C1 segment of cervical spinal cord (tissue), 14 donors: ENCODE measurements around the gene ARID4B.

Source experiments
- DNase-seq, 14 donors: peaks; one replicate each; lab custom pipeline; 2025; lab: John Stamatoyannopoulos, UW

Gene ARID4B

DNA sequence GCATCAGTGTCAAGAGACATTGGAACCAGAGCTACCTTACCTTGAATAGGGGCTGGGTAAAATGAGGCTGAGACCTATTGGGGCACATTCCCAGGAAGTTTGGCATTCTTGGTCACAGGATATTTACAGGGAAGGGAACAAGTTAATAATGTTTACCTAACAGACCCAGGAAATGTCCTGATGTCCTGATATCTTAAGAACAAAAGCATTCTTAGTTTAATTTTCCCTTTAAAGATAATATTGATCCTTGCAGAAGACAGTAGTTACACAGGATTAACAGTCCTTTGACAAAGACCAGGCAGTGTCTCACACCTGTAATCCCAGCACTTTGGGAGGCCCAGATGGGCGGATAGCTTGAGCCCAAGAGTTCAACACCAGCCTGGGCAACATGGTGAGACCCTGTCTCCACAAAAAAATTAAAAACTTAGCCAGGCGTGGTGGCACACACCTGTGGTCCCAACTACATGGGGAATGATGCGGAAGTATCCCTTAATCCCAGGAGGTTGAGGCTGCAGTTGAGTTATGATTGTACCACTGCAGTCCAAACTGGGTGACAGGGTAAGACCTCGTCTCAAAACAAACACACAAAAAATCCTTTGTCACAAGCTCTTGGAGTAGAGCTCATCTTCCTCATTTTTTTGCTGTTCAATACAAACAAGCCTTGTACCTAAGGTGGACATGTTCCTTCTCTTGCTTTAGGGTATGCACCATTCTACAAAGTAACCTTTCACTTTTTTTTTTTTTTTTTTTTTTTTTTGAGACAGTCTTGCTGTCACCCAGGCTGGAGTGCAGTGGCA lies 198.0 kb downstream of the ARID4B start:
- DNase-seq: no peak

DNA sequence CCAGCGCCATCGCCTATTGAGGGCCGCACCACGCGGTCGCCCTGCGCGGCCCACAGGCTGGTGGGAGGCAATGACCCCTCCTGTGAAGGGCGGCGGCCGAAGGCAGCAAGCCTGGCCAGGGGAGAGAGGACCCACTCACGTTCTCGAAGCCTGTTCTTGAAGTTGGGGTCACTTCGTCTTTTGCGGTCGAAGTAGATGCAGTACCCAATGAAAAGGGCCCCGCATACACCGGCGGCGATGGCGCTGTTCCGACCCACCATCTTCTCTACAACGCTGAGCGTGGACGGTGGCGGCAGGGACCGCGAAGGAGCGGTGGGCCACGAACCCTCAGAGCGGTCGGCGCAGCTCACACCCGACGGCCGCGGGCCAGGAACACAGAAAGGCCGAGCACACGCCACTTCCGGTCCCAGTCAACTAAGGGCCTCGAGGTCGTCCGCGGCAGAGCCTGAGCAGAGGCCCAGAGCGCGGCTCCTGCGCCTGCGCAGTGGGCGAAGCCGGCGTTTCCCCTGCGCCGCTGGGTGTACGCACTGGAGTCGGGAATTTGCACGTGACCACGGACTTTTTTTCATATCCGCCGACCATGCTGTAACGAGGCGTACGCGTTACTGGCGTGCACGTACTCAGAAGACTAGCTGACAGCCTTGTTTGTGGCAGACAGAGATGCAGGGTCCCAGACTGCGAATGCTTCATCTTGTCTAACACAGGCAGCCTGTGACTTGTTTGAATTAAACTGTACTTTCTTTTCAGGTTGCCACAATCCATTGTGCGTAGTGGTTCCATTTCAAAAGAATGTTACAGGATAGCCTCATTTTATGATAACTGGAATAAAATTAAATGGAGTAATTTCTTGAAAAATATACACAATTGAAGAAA lies 199.3 kb downstream of the ARID4B start, which contains the start of gene TOMM20:
Gene TOMM20, minus strand, starts transcription at position 382 of the 873 bp plus-strand sequence. Its CDS starts 122 bp downstream, at position 260.
- DNase-seq: peak; percentile 56 to 96 (median 92)

DNA sequence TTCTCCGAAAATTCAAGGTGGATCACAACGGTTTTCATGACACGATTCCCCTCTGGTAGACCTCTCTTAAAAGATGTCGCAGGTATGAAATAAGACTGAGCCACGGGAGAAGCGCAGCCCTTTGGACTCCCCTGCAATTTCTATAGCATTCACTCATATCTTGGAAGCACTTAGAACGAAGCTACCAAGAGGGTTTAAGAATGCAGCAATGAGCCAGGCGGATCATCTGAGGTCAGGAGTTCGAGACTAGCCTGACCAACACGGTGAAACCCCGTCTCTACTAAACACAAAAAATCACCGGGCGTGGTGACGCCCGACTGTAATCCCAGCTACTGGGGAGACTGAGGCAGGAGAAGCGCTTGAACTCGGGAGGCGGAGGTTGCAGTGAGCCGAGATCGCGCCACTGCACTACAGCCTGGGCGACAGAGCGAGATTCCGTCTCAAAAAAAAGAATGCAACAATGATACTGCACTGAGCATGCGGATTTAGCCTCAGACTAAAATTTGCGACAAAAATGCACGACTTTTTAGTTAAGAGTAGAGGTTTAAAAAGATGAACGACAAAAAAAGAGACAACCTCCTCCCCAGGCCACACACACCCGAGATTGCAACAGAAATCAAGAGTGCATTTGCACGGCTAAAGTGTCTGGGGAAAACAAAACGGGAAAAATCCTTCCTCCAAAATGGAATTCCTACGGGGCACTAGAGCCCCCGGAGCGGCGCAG lies 200.1 kb downstream of the ARID4B start:
- no peak for DNase-seq

DNA sequence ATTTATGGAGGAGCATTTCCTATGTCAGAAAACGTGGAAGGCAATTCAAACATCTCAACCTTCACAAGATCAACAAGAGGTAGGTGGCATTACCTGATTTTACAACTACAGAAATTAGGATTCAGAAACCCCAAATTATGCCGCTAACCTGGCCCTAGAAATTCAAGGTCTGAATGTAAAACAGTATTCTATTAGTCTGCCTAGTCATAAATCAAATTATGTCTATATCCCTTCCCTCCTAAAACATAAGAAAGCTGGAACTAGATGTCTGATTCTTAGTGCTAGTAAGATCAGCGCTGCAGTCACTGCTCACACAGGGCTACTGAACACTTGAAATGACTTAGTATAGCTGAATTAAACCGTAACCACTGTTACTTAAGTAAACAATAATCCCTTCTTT lies 200.8 kb downstream of the ARID4B start:
- DNase-seq: no peak

DNA sequence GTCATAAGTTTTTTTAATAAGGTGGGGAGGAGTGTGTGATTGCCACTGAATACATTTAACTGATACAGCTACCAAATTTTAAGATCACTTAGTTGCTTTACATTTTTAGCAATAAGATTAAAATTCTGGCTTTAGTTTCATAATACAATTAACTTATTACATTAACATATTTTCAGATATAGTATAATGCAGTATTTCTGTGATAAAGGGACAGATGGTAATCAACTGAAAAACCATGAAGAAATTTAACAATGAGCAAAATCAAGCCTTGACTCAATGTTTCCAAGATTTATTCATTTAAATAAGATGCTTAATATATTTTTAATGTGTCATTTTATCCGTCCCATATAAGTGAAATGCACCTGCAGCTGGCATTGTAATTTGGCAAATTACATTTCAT lies 203.3 kb downstream of the ARID4B start:
- DNase-seq: no peak

DNA sequence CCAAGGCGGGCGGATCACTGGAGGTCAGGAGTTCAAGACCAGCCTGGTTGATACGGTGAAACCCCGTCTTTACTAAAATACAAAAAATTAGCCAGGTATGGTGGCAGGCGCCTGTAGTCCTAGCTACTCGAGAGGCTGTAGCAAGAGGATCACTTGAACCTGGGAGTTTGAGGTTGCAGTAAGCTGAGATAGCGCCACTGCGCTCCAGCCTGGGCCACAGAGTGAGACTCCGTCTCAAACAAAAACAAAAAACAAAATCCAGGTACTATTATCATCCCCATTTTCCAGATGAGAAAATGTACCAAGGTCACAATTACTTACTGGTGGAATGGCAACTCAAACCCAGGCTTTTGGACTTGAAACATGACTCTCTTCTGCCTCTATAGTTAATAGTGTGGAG lies 203.9 kb downstream of the ARID4B start:
- DNase-seq: no peak

DNA sequence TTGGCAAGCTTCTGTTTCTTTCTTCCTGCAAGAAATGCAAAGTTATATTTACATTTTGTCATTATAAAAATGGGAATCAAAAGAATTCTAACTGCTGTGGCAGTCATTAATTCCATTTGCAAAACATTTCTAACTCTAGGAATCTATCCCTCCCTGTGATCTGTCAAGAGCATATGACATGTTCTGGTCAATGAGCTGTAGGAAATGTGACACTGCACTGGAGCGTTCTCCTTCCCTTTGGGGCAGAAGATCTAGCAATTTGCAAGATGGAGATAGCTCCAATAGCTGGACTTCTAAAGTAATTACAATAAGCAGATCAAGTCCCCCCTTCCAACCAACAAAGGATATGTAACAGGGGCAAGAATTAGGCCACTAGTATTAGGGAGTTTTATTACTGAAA lies 205.6 kb downstream of the ARID4B start:
- DNase-seq: no peak
